Left ventricle myocardium inferior (tissue), 1 donor: ENCODE measurements around the gene FAM9C. TPM values are rescaled to one million over a fixed set of nuclear protein-coding genes. Genes with fewer than 3 reads are reported as not detected.

Experiments
- DNase-seq: peaks from one replicate; pipeline ENCODE4 v3.0.0-alpha.2; 2020
- H3K27ac ChIP-seq: fragments of 200-600 bp; replicated peaks from 2 replicates; pipeline ENCODE4 v1.8.0; 2021
- H3K27me3 ChIP-seq: fragments of 200-600 bp; 2 replicates; pipeline ENCODE4 v1.8.0; 2021; ENCODE audit warnings: low read depth
- H3K36me3 ChIP-seq: fragments of 200-600 bp; 2 replicates; pipeline ENCODE4 v1.8.0; 2021
- H3K4me1 ChIP-seq: fragments of 200-600 bp; 2 replicates; pipeline ENCODE4 v1.8.0; 2021
- H3K4me3 ChIP-seq: fragments of 200-600 bp; 2 replicates; pipeline ENCODE4 v1.8.0; 2021; ENCODE audit warnings: mild to moderate bottlenecking, moderate library complexity
- H3K9me3 ChIP-seq: fragments of 200-600 bp; replicated peaks from 2 replicates; pipeline ENCODE4 v1.8.0; 2021
- intact Hi-C: fragments of 100-400 bp; cut with micrococcal nuclease; formaldehyde crosslinking; loops from one replicate; pipeline ENCODE4 v1.11.0; 2022
- total RNA-seq: library from RNA; stranded (reverse); fragmentation: NEBNext Ultra II Directional; extraction: Animal tissue kit (Norgen Biotek cat#: 25700); gene quantifications from one replicate; pipeline ENCODE4 v1.2.1, GENCODE V29; 2021
- TF ChIP-seq, protein P1 (sequence below): fragments of 200-600 bp; IDR thresholded peaks from 2 replicates; pipeline ENCODE4 v1.8.0; 2021; ENCODE audit warnings: antibody characterized with exemption, mild to moderate bottlenecking, borderline replicate concordance
- donor health status: DM: no; HTN: yes; CAD: no; lungs with severe emphysema.

The FAM9C gene
- total RNA-seq, 1 donor from 2014 or later, result not detected

DNA sequence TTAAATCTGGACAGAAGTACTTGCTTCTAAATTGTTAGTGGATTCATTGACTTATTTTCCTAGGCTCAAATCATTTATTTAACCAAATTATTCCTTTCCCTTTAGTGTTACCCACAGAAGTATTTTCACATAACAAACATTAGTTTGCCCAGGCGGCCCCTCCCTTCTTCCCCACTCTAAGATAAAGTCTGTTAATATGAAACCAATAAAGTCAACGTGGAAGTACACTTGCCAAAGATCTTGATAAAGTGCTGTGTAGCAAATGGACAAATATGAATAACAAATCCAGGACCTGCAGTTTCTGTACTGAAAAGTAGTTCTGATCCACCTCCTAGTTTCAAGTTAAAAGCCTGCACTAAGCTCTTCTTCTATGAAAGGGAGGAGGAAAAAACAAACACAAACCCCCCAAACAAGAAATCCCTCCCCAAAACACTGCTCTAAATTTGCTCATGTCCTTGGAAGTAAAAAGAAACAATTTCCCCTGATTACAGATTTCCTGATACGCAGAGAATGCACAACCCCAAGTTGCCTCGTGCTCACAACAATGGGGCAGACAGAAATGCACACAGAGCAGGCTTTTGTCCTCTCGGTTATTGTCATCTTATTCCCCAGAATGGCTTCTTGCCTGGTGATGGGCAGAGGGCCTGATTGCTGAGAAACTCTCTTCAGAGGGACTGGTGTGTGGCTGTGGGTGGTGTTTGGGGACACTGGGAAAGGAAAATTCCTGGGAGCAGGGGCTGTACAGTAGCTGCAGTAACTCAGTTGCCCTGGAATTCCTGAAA, 46.3 kb downstream of the FAM9C start:
- no peaks in the 10 kb centered on the region for H3K36me3 ChIP-seq
- no peak overlapping the region for H3K4me3 ChIP-seq
- H3K9me3 ChIP-seq, result no peaks in the 10 kb centered on the region
- intact Hi-C loops, result no loop called here
- TF ChIP-seq, protein P1, sequence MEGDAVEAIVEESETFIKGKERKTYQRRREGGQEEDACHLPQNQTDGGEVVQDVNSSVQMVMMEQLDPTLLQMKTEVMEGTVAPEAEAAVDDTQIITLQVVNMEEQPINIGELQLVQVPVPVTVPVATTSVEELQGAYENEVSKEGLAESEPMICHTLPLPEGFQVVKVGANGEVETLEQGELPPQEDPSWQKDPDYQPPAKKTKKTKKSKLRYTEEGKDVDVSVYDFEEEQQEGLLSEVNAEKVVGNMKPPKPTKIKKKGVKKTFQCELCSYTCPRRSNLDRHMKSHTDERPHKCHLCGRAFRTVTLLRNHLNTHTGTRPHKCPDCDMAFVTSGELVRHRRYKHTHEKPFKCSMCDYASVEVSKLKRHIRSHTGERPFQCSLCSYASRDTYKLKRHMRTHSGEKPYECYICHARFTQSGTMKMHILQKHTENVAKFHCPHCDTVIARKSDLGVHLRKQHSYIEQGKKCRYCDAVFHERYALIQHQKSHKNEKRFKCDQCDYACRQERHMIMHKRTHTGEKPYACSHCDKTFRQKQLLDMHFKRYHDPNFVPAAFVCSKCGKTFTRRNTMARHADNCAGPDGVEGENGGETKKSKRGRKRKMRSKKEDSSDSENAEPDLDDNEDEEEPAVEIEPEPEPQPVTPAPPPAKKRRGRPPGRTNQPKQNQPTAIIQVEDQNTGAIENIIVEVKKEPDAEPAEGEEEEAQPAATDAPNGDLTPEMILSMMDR, result no peak
- no peaks in the 10 kb centered on the region for H3K27me3 ChIP-seq
- peak overlapping the region; percentile 70 for H3K27ac ChIP-seq
- no peak for DNase-seq
- peaks cover 14% of the 10 kb centered on the region for H3K4me1 ChIP-seq

DNA sequence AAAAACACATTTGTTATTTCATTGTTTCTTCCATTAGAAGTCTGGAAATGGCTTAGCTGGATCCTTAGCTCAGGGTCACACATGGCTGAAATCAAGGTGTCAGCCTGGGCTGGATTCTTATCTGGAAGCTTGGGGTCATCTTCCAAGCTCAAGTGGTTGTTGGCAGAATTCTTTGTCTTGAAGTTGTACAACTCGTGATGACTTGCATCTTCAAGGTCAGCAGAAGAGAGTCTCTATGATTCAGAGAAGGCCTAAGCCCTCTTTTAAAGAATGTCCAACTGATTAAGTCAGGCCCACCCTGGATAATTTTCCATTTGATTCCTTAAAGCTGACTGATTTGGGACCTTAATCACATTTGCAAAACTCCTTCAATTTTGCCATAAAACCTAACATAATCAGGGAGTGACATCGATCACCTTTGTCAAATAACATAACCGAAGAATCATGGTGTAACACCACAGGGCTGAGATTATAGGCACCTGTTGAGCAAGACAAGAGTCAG, 47.4 kb downstream of the FAM9C start:
- no peak overlapping the region for H3K27ac ChIP-seq
- H3K4me1 ChIP-seq, result peaks cover 14% of the 10 kb centered on the region
- H3K9me3 ChIP-seq, result no peaks in the 10 kb centered on the region
- TF ChIP-seq, protein P1, result no peak
- H3K4me3 ChIP-seq, result no peak overlapping the region
- H3K27me3 ChIP-seq, result no peaks in the 10 kb centered on the region
- intact Hi-C loops, result no loop called here
- no peak for DNase-seq
- H3K36me3 ChIP-seq, result no peaks in the 10 kb centered on the region

DNA sequence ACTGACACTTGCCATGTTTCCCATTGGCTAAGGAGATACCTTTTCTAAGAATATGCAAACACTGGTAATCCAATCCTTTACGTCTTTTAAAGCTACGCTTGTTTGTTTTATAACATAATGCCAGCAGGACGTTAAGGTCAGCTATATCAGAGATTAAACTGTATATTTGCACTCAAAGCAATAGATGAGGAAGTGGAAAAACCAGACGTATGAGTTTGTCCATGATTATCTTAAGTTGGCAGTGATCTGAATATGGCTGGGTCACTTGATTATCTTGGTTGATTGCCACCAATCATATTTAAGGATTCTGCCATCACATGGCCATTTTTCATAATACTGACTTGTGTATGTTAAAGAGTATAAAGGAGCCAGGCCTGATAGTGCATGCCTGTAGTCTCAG, 50.1 kb downstream of the FAM9C start:
- H3K27me3 ChIP-seq, result no peaks in the 10 kb centered on the region
- no peaks in the 10 kb centered on the region for H3K9me3 ChIP-seq
- TF ChIP-seq, protein P1, result no peak
- H3K27ac ChIP-seq, result no peak overlapping the region
- no peaks in the 10 kb centered on the region for H3K36me3 ChIP-seq
- intact Hi-C loops, result no loop called here
- peaks cover 16% of the 10 kb centered on the region for H3K4me1 ChIP-seq
- no peak for DNase-seq
- no peak overlapping the region for H3K4me3 ChIP-seq

DNA sequence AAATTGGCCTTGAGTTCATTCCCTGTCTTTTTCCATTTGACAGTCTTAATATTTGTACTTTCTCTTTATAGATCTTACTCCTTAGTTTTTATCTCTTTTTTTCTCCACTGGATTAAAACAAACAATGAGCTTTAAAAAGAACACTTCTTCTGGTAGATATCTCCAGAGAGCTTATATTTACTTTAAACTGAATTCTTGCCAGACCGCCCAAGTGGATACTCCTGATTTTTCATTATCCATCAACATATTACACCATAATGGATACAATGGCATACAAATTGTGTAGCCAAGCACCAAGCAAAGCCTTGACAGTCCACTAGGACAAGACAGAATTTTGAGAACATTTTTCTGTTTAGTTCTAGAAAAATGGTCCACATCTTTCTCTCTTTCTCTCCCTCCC, 50.6 kb downstream of the FAM9C start:
- H3K36me3 ChIP-seq, result no peaks in the 10 kb centered on the region
- intact Hi-C loops, result no loop called here
- H3K27me3 ChIP-seq, result no peaks in the 10 kb centered on the region

DNA sequence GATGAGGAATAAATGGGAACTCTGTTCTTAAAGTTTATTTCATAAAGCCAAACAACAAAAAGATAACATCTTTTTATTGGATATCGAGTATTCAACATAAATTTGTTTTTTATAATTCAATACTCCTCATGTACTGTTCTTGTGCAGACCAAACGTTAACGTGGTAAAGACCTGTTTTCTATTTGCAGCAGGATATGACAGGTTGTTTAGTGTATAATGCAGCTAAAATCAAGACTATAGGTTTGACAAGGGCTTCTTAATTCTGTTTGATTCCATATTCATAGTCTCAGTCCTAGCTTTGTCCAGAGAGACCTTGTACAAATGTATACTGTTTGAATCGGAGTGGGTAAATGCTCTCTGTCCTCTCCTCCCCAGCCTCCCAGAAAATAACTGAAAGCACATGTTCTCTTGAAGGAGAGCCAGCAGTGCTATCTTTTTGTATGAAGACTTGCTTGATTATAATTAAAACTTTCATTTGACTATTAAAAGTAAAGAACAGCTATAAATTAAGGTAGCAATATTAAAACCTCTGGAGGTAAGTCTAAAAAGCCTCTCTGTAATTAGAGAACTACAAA, 51.8 kb downstream of the FAM9C start:
- TF ChIP-seq, protein P1, result no peak
- Histone ChIP-seq H3K4me1 (peaks cover 21% of the 10 kb centered on the region), H3K27ac (peak overlapping the region; percentile 30), H3K36me3 (no peaks in the 10 kb centered on the region), H3K4me3 (no peak overlapping the region), H3K9me3 (no peaks in the 10 kb centered on the region), H3K27me3 (no peaks in the 10 kb centered on the region)
- intact Hi-C loops, result no loop called here
- DNase-seq, result no peak

More for the DNA sequence above, 50.6 kb downstream of the FAM9C start:
- DNase-seq, result no peak
- H3K4me3 ChIP-seq, result no peak overlapping the region
- TF ChIP-seq, protein P1, result no peak
- peaks cover 21% of the 10 kb centered on the region for H3K4me1 ChIP-seq
- H3K27ac ChIP-seq, result no peak overlapping the region
- no peaks in the 10 kb centered on the region for H3K9me3 ChIP-seq
